Lung (tissue), 16 donors: Measurements from ENCODE around the gene ADD3. TPM values are rescaled to one million over a fixed set of nuclear protein-coding genes. Genes with fewer than 3 reads are reported as not detected.
A peak's percentile ranks its signal among the peaks of the same experiment; 100 is the strongest.

Experiments used
- ATAC-seq: fragments of 200-7000 bp; cut with Tn5 transposase; one replicate; pipeline ENCODE4 v1.9.1; 2020; ENCODE audit warnings: moderate number of reproducible peaks; ENCODE audit not compliant: insufficient read depth, low FRiP score
- DNase-seq, 3 donors: peaks; one replicate each; pipeline ENCODE4 v3.0.0-alpha.2; 2013 to 2017
- H3K27ac ChIP-seq, 2 donors: one replicate each; pipeline ENCODE4 v1.5.1; 2013; ENCODE audit warnings: mild to moderate bottlenecking in 2 of 2, moderate library complexity in 2 of 2, control low read depth in 1 of 2, inconsistent platforms in 1 of 2, low read depth in 1 of 2, low read length in 1 of 2
- H3K27me3 ChIP-seq, 3 donors: one replicate each; pipeline ENCODE4 v1.5.1; 2013; ENCODE audit warnings: low read length in 2 of 3; ENCODE audit not compliant: control insufficient read depth in 3 of 3, insufficient read depth in 3 of 3
- H3K36me3 ChIP-seq, 4 donors: one replicate each; pipeline ENCODE4 v1.5.1; 2013; ENCODE audit warnings: low read length in 4 of 4, mild to moderate bottlenecking in 1 of 4, moderate library complexity in 1 of 4; ENCODE audit not compliant: control insufficient read depth in 4 of 4, insufficient read depth in 4 of 4
- H3K4me1 ChIP-seq, 5 donors: one replicate each; pipeline ENCODE4 v1.5.1; 2013; ENCODE audit warnings: low read length in 5 of 5, mild to moderate bottlenecking in 2 of 5, moderate library complexity in 1 of 5; ENCODE audit not compliant: control insufficient read depth in 5 of 5, insufficient read depth in 5 of 5
- H3K4me3 ChIP-seq: one replicate; pipeline ENCODE4 v1.5.1; 2013; ENCODE audit warnings: mild to moderate bottlenecking, control low read depth, moderate library complexity
- H3K9ac ChIP-seq, 2 donors: one replicate each; pipeline ENCODE4 v1.5.1; 2013; ENCODE audit warnings: low read length in 2 of 2, control low read depth in 1 of 2; ENCODE audit not compliant: insufficient read depth in 1 of 2
- H3K9me3 ChIP-seq, 4 donors: one replicate each; pipeline ENCODE4 v1.5.1; 2013; ENCODE audit warnings: low read length in 3 of 4, mild to moderate bottlenecking in 1 of 4, moderate library complexity in 1 of 4; ENCODE audit not compliant: control insufficient read depth in 4 of 4, insufficient read depth in 3 of 4
- CTCF ChIP-seq: IDR thresholded peaks from 2 replicates; pipeline ENCODE4 v1.5.1; 2012; ENCODE audit warnings: mild to moderate bottlenecking; ENCODE audit errors: control extremely low read depth, extremely low read depth
- WGBS, 2 donors: extraction: QIAGEN DNeasy Blood & Tissue Kit; methylation state at CpG; one replicate each; pipeline ENCODE4 v1.1.7; 2013; 5-methylcytosine and 5-hydroxymethylcytosine counted together
- long read RNA-seq, 5 donors: transcript quantifications; one replicate each; lab custom pipeline, GENCODE V29; 2026
- polyA plus RNA-seq, 2 donors: library from polyadenylated mRNA; stranded (reverse); fragments of 200-250 nt; gene quantifications; one replicate each; pipeline ENCODE4 v1.2.1, GENCODE V29; 2013
- total RNA-seq, 2 donors: library from RNA; depleted of rRNA in 1 of 2; stranded (reverse); fragments of >200 nt in 1 of 2; gene quantifications; one replicate each; pipeline ENCODE4 v1.2.1, GENCODE V29; 2014 to 2021
- donor health status: control.
- donor health status: control.
- donor health status: Bipolar disorder and iron deficiency.
- donor health status: healthy.
- donor health status: DM: yes; HTN: yes; CAD: no.

Gene ADD3
- total RNA-seq (100 to 1,000 TPM in 1 of 2 donors, 10 to 100 TPM in 1; 56.2 to 289 TPM), polyA plus RNA-seq (10 to 100 TPM; 22.0 to 55.9 TPM)
- long read RNA-seq, donor 1, full-length matches to known transcripts: 32 of 63 reads
- long read RNA-seq, donor 1, partial matches to known transcripts: 31 of 63 reads
- long read RNA-seq, donor 1, other reads (novel, unspliced or antisense): 0 of 63 reads
- long read RNA-seq, donor 2, full-length matches to known transcripts: 4 of 12 reads
- long read RNA-seq, donor 2, partial matches to known transcripts: 8 of 12 reads
- long read RNA-seq, donor 2, other reads (novel, unspliced or antisense): 0 of 12 reads
- long read RNA-seq, donor 3, full-length matches to known transcripts: 21 of 45 reads
- long read RNA-seq, donor 3, partial matches to known transcripts: 24 of 45 reads
- long read RNA-seq, donor 3, other reads (novel, unspliced or antisense): 0 of 45 reads
- long read RNA-seq, donor 4, full-length matches to known transcripts: 6 of 28 reads
- long read RNA-seq, donor 4, partial matches to known transcripts: 22 of 28 reads
- long read RNA-seq, donor 4, other reads (novel, unspliced or antisense): 0 of 28 reads
- long read RNA-seq, donor 5, full-length matches to known transcripts: 25 of 60 reads
- long read RNA-seq, donor 5, partial matches to known transcripts: 35 of 60 reads
- long read RNA-seq, donor 5, other reads (novel, unspliced or antisense): 0 of 60 reads

GRCh38 chr10:110007701-110008517, at the start of gene ADD3:
Gene ADD3, plus strand, starts transcription at chr10:110007984. Its CDS starts 92,670 bp downstream, at chr10:110100654.
- Histone ChIP-seq H3K36me3 (no peaks in the 10 kb centered on the region), H3K9ac (peak within 1 kb of the TSS; percentile 60 to 91), H3K4me3 (peak within 1 kb of the TSS; percentile 75), H3K27ac (peak within 1 kb of the TSS; percentile 92 to 94), H3K4me1 (peaks cover 4 to 49% (median 21%) of the 10 kb centered on the region in 5 donors), H3K9me3 (no peaks in the 10 kb centered on the region), H3K27me3 (no peaks in the 10 kb centered on the region)
- ATAC-seq (peak; percentile 94), DNase-seq (peak; percentile 99)
- TF ChIP-seq CTCF: no peak
- 0 to 1% methylated on average over 32 to 83 of the region's 83 CpGs for WGBS, 2 donors

DNA sequence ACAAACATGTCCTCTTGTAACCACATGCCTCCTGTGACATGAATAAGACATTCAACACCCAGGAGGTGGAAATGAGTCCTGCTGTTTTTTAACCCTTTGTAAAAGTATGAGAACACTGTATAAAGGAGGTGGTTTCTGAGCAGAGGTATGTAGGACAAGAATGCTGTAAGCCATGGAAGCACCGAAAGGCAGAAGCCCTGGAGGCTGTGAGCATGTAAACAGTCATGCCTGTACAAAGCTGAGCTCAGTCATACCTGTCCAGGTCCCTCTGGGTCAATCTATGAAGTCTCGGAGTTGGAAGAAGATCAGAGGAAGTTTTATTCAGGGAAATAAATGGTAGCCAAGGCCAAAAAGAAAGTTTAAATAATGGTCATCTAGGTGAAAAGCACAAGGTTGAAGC, 49.7 kb upstream of the ADD3 start:
- Histone ChIP-seq H3K9ac (no peak overlapping the region), H3K9me3 (no peaks in the 10 kb centered on the region), H3K27me3 (no peaks in the 10 kb centered on the region), H3K4me1 (peaks cover 0 to 60% (median 12%) of the 10 kb centered on the region in 5 donors), H3K36me3 (no peaks in the 10 kb centered on the region), H3K27ac (no peak overlapping the region), H3K4me3 (no peak overlapping the region)
- DNase-seq (no peak), ATAC-seq (no peak)
- WGBS, 2 donors: 84 to 97% methylated on average over 2 of the region's 2 CpGs
- TF ChIP-seq CTCF: no peak

DNA sequence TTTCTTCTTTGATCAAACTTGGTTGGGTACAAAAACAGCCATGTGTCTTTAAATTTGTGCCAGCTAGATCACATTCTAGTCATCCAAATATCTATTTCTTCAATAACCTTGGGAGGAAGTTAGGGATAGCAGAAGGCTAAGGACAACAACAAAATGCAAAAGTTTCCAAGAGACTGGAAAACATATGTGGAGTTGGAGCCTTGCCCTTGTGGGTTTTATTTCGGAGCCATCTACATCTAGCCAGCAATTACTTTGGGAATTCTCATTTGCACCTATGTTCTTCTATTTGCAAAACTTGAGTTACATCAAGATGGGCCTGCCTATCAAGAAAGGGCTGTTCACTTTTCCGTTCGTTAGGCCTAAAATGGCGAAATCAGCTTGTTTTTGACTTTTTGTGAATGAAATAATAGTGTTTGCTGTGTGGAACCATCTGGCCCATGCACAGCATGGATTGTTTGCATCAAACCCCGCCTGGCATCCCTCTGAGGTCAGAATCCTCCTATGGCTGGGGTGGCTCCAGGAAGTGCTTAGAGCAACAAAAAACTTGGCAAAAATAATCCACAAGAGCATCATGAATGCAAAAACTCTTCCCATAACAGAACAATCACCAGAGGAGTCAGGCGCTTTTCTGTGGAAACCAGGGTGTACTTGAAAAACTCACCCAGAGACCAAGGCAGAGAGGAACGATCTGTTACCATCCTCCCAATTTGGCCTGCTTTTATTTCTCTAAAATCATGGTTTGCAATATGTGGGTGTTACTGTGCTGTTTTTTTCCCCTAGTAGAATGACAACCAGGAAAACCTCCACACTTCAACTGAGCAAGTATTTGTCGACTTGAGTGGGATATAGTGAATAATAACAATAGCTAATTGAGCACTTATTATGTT, 48.3 kb upstream of the ADD3 start:
- no peaks in the 10 kb centered on the region for H3K9me3 ChIP-seq
- 90 to 93% methylated on average over 8 of the region's 8 CpGs for WGBS, 2 donors
- no peak overlapping the region for H3K4me3 ChIP-seq
- ATAC-seq: no peak
- H3K27ac ChIP-seq: no peak overlapping the region
- no peak for TF ChIP-seq CTCF
- peaks cover 0 to 64% (median 12%) of the 10 kb centered on the region in 5 donors for H3K4me1 ChIP-seq
- H3K27me3 ChIP-seq: no peaks in the 10 kb centered on the region
- peak; percentile 91 to 98 (median 97) for DNase-seq
- H3K9ac ChIP-seq: no peak overlapping the region
- no peaks in the 10 kb centered on the region for H3K36me3 ChIP-seq
